IgD-negative memory B cell (primary cell): ENCODE data around the gene GJB1. TPM values are rescaled to one million over a fixed set of nuclear protein-coding genes. Genes with fewer than 3 reads are reported as not detected.
A peak's percentile ranks its signal among the peaks of the same experiment; 100 is the strongest.
"Not testable (repeated sequence)": the region's sequence is repeated elsewhere in the genome, so short reads cannot be mapped to it uniquely, and the experiment has no call there.

Experiments
- H3K27ac Mint-ChIP-seq, 3 donors: one replicate each; pipeline ENCODE4 v1.8.0; 2020 to 2022; ENCODE audit warnings: mild to moderate bottlenecking in 3 of 3, mixed read lengths in 3 of 3, moderate library complexity in 1 of 3
- H3K27me3 Mint-ChIP-seq: one replicate; pipeline ENCODE4 v1.8.0; 2021; ENCODE audit warnings: mixed read lengths
- H3K36me3 Mint-ChIP-seq: one replicate; pipeline ENCODE4 v1.8.0; 2020; ENCODE audit warnings: mild to moderate bottlenecking, mixed read lengths
- H3K4me1 Mint-ChIP-seq, 3 donors: one replicate each; pipeline ENCODE4 v1.8.0; 2020 to 2022; ENCODE audit warnings: mixed read lengths in 3 of 3, mild to moderate bottlenecking in 1 of 3
- H3K4me3 Mint-ChIP-seq, 4 donors: one replicate each; pipeline ENCODE4 v1.8.0; 2020 to 2022; ENCODE audit warnings: mild to moderate bottlenecking in 4 of 4, mixed read lengths in 4 of 4, moderate library complexity in 3 of 4
- H3K9me3 Mint-ChIP-seq, 3 donors: one replicate each; pipeline ENCODE4 v1.8.0; 2020 to 2021; ENCODE audit warnings: mixed read lengths in 3 of 3, mild to moderate bottlenecking in 1 of 3
- polyA plus RNA-seq: library from polyadenylated mRNA; unstranded; fragments of 300-500 nt; fragmentation: Illumina TruSeq; gene quantifications from one replicate; pipeline ENCODE4 v1.2.3, GENCODE V29; 2021

Gene GJB1
- polyA plus RNA-seq, 1 donor from 2014 or later: not detected

DNA sequence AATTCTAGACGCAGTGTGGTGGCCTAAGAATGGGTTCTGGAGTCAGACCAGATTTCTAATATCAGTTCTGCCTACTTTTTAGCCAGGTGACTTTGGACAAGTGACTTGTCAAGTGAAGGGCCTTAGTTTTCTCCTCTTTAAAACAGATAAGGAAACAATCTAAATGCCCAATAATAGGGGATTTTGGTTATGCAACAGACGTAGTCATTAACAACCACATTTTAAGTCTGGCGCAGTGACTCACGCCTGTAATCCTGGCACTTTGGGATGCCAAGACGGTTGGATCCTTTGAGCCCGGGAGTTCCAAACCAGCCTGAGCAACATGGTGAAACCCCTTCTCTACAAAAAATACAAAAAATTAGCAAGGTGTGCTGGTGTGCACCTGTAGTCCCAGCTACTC lies 33.0 kb downstream of the GJB1 start:
- peak overlapping the region in 1 of 4 donors; percentile 98 for H3K4me3 Mint-ChIP-seq
- no peaks in the 10 kb centered on the region for H3K27me3 Mint-ChIP-seq
- H3K9me3 Mint-ChIP-seq: no peaks in the 10 kb centered on the region

DNA sequence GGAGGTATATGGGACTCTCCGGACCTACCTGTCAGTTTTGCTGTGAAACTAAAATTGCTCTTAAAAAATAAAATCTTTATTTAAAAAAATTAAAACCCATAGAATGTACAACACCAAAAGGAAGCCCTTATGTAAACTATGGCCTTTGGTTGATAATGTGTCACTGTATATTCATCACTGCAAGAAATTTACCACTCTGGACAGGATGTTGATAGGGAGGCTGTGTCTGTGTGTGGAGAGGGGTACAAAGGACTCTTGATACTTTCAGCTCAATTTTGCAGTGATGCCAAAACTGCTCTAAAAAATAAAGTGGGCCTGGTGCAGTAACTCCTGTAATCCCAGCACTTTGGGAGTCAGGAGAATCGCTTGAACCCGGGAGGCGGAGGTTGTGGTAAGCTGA lies 33.8 kb downstream of the GJB1 start:
- Mint-ChIP-seq H3K36me3 (no peaks in the 10 kb centered on the region), H3K27me3 (no peaks in the 10 kb centered on the region), H3K9me3 (no peaks in the 10 kb centered on the region), H3K27ac (peak overlapping the region in 2 of 3 donors; percentile 16 to 88), H3K4me1 (peaks cover 1 to 16% (median 4%) of the 10 kb centered on the region in 3 donors), H3K4me3 (peak overlapping the region in 1 of 4 donors; percentile 35)

More for the DNA sequence above, 33.0 kb downstream of the GJB1 start:
- Mint-ChIP-seq H3K27ac (peak overlapping the region in 2 of 3 donors; percentile 73 to 88), H3K4me1 (peaks cover 1 to 16% (median 4%) of the 10 kb centered on the region in 3 donors), H3K36me3 (no peaks in the 10 kb centered on the region)

DNA sequence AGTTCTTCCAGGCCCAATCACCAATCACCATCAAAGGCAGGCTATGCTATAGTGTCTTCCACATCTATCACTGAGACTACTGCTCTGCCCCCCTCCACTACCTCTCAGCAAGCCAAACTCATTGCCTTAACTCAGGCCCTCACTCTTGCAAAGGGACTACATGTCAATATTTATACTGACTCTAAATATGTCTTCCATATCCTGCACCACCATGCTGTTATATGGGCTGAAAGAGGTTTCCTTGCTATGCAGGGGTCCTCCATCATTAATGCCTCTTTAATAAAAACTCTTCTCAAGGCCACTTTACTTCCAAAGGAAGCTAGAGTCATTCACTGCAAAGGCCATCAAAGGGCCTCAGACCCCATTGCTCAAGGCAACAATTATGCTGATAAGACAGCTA lies 45.6 kb downstream of the GJB1 start:
- H3K27me3 Mint-ChIP-seq, H3K4me1 Mint-ChIP-seq, H3K36me3 Mint-ChIP-seq, H3K4me3 Mint-ChIP-seq, H3K27ac Mint-ChIP-seq, H3K9me3 Mint-ChIP-seq: not testable (repeated sequence)

DNA sequence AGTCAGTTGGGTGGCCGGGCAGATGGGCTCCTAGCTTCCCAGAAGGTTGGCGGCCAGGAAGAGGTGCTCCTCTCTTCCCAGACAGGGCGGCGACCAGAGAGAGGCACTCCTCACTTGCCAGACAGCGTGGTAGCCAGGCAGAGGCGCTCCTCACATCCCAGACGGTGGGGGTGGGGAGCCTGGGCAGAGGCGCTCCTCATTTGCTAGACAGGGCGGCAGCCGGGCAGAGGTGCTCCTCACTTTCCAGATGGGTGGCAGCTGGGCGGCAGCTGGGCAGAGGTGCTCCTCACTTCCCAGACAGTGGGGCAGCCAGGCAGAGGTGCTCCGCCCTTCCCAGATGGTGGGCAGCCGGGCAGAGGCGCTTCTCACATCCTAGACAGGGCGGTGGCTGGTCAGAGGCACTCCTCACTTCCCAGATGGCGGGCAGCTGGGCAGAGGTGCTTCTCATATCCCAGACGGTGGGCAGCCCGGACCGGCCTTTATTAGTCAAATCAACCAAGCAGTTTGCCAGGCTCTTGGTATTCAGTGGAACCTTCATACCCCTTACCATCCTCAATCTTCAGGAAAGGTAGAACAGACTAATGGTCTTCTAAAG lies 46.9 kb downstream of the GJB1 start:
- Mint-ChIP-seq H3K4me1 (no peaks in the 10 kb centered on the region), H3K4me3 (no peak overlapping the region), H3K27ac (no peak overlapping the region), H3K27me3 (no peaks in the 10 kb centered on the region), H3K36me3 (peaks cover 6% of the 10 kb centered on the region), H3K9me3 (no peaks in the 10 kb centered on the region)

- not testable (repeated sequence) for H3K36me3 Mint-ChIP-seq, H3K9me3 Mint-ChIP-seq, H3K27me3 Mint-ChIP-seq, H3K4me1 Mint-ChIP-seq, H3K4me3 Mint-ChIP-seq
- H3K27ac Mint-ChIP-seq: peak overlapping the region in 1 of 3 donors; percentile 76
Observed at GRCh38 chrX:71272313-71272712, 49.3 kb downstream of the GJB1 start.

Other genes starting within 250 kb of the GJB1 start
- 2.3 TPM for gene SNX12, start 154.9 kb upstream of the GJB1 start, polyA plus RNA-seq
- gene FOXO4, start 127.4 kb upstream of the GJB1 start, polyA plus RNA-seq: 2.4 TPM
- 1.5 TPM for gene CXorf65, start 116.5 kb upstream of the GJB1 start, polyA plus RNA-seq
- 754 TPM for gene IL2RG, start 111.6 kb upstream of the GJB1 start, polyA plus RNA-seq
- gene MED12, start 104.6 kb upstream of the GJB1 start, polyA plus RNA-seq: 13.1 TPM
- gene NLGN3, start 78.4 kb upstream of the GJB1 start, polyA plus RNA-seq: 0.15 TPM
- gene ZMYM3, start 30.9 kb downstream of the GJB1 start, polyA plus RNA-seq: 7.0 TPM
- gene NONO, start 60.4 kb downstream of the GJB1 start, polyA plus RNA-seq: 140 TPM
- gene ITGB1BP2, start 78.5 kb downstream of the GJB1 start, polyA plus RNA-seq: not detected
- gene TAF1, start 143.1 kb downstream of the GJB1 start, polyA plus RNA-seq: 10.1 TPM